Adrenal gland (tissue), 5 donors: ENCODE data around the gene MED27.

ENCODE experiments used
- POLR2A ChIP-seq, 2 donors: fragments of 450-650 bp; IDR thresholded peaks; one replicate each; pipeline ENCODE4 v1.6.1; 2017; ENCODE audit warnings: antibody characterized with exemption in 2 of 2, mild to moderate bottlenecking in 2 of 2, moderate library complexity in 1 of 2
- TF ChIP-seq, protein P1 (sequence below), 6 experiments: fragments of 450-650 bp in 4 of 6; fragments of 200-600 bp in 2 of 6; sonication (generic) in 1 of 6; IDR thresholded peaks; 1 replicate in 5 of 6; 2 replicates in 1 of 6; pipeline versions ENCODE4 v1.5.1 to v1.8.0; 2016 to 2021; ENCODE audit warnings: antibody characterized with exemption in 6 of 6, mild to moderate bottlenecking in 2 of 6, moderate library complexity in 1 of 6
- donor health status: DM: no; HTN: no; CAD: no.

DNA sequence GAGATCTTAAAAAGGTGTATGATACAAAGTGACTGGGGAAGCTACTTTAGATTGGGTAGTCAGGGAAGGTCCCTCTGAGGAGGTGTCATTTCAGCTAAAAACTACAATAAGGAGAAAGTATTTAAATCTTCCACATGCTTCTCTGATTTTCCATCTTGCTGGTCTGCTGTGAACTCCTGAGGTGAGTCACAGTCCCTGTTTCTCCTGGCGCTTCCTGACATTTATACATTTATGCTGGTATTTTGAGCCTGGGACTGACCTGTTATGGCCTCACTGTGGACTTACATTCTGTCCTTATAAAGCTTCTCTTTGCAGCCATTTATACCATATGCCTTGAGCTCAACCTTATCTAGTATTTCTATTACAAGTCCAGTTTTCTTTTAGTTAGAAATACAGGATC lies 95.1 kb downstream of the MED27 start:
- TF ChIP-seq, protein P1, sequence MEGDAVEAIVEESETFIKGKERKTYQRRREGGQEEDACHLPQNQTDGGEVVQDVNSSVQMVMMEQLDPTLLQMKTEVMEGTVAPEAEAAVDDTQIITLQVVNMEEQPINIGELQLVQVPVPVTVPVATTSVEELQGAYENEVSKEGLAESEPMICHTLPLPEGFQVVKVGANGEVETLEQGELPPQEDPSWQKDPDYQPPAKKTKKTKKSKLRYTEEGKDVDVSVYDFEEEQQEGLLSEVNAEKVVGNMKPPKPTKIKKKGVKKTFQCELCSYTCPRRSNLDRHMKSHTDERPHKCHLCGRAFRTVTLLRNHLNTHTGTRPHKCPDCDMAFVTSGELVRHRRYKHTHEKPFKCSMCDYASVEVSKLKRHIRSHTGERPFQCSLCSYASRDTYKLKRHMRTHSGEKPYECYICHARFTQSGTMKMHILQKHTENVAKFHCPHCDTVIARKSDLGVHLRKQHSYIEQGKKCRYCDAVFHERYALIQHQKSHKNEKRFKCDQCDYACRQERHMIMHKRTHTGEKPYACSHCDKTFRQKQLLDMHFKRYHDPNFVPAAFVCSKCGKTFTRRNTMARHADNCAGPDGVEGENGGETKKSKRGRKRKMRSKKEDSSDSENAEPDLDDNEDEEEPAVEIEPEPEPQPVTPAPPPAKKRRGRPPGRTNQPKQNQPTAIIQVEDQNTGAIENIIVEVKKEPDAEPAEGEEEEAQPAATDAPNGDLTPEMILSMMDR (IDR thresholded peaks at IDR 0.05) = no peak
- TF ChIP-seq POLR2A (IDR thresholded peaks at IDR 0.05) = no peak
